WERI-Rb-1 (cell line): ENCODE results near the gene CAMTA1.

ENCODE experiments used
- DNase-seq: peaks from one replicate; pipeline ENCODE4 v3.0.0-alpha.2; 2020
- H3K27ac ChIP-seq: fragments of 250-450 bp; sonication (Bioruptor Pico); 2 replicates; pipeline ENCODE4 v1.5.1; 2020; ENCODE audit warnings: mild to moderate bottlenecking, moderate library complexity
- H3K27me3 ChIP-seq: fragments of 250-450 bp; sonication (Bioruptor Pico); 2 replicates; pipeline ENCODE4 v1.5.1; 2021; ENCODE audit warnings: mild to moderate bottlenecking, low read depth, moderate library complexity; ENCODE audit not compliant: insufficient read depth, severe bottlenecking
- H3K36me3 ChIP-seq: fragments of 250-450 bp; sonication (Bioruptor Pico); 2 replicates; pipeline ENCODE4 v1.5.1; 2020; ENCODE audit warnings: mild to moderate bottlenecking, moderate library complexity
- H3K4me3 ChIP-seq: 2 replicates; pipeline ENCODE4 v1.5.1; 2011; ENCODE audit warnings: low read depth, mild to moderate bottlenecking, control low read depth, low read length
- H3K9me3 ChIP-seq: fragments of 250-450 bp; sonication (Bioruptor Pico); 2 replicates; pipeline ENCODE4 v1.5.1; 2021; ENCODE audit warnings: mild to moderate bottlenecking, moderate library complexity; ENCODE audit not compliant: severe bottlenecking
- CTCF ChIP-seq: IDR thresholded peaks from 2 replicates; pipeline ENCODE4 v1.5.1; 2011; ENCODE audit warnings: low read depth, mild to moderate bottlenecking, control low read depth, inconsistent platforms, low read length

CAMTA1 gene

GRCh38 chr1:7437036-7437435 lies 651.8 kb downstream of the CAMTA1 start:
- no peaks in the 10 kb centered on the region for H3K27me3 ChIP-seq
- no peak overlapping the region for H3K4me3 ChIP-seq
- peak; percentile 84 for DNase-seq
- no peaks in the 10 kb centered on the region for H3K36me3 ChIP-seq
- TF ChIP-seq CTCF: no peak
- H3K9me3 ChIP-seq: no peaks in the 10 kb centered on the region
- H3K27ac ChIP-seq: peak overlapping the region; percentile 56

GRCh38 chr1:7437608-7438395 lies 652.5 kb downstream of the CAMTA1 start:
- H3K27me3 ChIP-seq: no peaks in the 10 kb centered on the region
- no peak overlapping the region for H3K4me3 ChIP-seq
- H3K36me3 ChIP-seq: no peaks in the 10 kb centered on the region
- no peak for TF ChIP-seq CTCF
- DNase-seq: no peak
- H3K27ac ChIP-seq: peak overlapping the region; percentile 56
- H3K9me3 ChIP-seq: peaks cover 3% of the 10 kb centered on the region

- Histone ChIP-seq H3K27ac (no peak overlapping the region), H3K27me3 (no peaks in the 10 kb centered on the region), H3K9me3 (peaks cover 3% of the 10 kb centered on the region), H3K36me3 (no peaks in the 10 kb centered on the region), H3K4me3 (no peak overlapping the region)
- DNase-seq: no peak
- TF ChIP-seq CTCF: no peak
Measured at GRCh38 chr1:7438396-7438785, 653.1 kb downstream of the CAMTA1 start.

GRCh38 chr1:7438921-7439655 lies 653.8 kb downstream of the CAMTA1 start:
- Histone ChIP-seq H3K36me3 (no peaks in the 10 kb centered on the region), H3K27me3 (no peaks in the 10 kb centered on the region), H3K27ac (no peak overlapping the region), H3K4me3 (no peak overlapping the region), H3K9me3 (peaks cover 3% of the 10 kb centered on the region)
- DNase-seq: no peak
- no peak for TF ChIP-seq CTCF

GRCh38 chr1:7440154-7440553 lies 654.9 kb downstream of the CAMTA1 start:
- Histone ChIP-seq H3K36me3 (no peaks in the 10 kb centered on the region), H3K27ac (no peak overlapping the region), H3K4me3 (no peak overlapping the region), H3K9me3 (peaks cover 3% of the 10 kb centered on the region), H3K27me3 (no peaks in the 10 kb centered on the region)
- no peak for TF ChIP-seq CTCF
- no peak for DNase-seq
